ENCODE measurements around the gene EIF4G3.
A peak's percentile ranks its signal among the peaks of the same experiment; 100 is the strongest.

EIF4G3 gene

GRCh38 chr1:21110163-21110562 lies 66.5 kb downstream of the EIF4G3 start:
- TF ChIP-seq CEBPB (IDR thresholded peaks at IDR 0.05) (peak; percentile 40; the same call in 1 of the 2 replicates), FOXM1 (IDR thresholded peaks at IDR 0.05; ENCODE audit: borderline replicate concordance, low read depth) (no peak)

GRCh38 chr1:21106709-21107108 lies 70.0 kb downstream of the EIF4G3 start:
- TF ChIP-seq TAF1 (IDR thresholded peaks at IDR 0.05; ENCODE audit: low read depth) (no peak), USF1 (IDR thresholded peaks at IDR 0.05) (no peak), NFIC (IDR thresholded peaks at IDR 0.05) (no peak), REST (IDR thresholded peaks at IDR 0.05; ENCODE audit: low read depth) (no peak), CREB1 (IDR thresholded peaks at IDR 0.05; ENCODE audit: low read depth) (no peak)

- TF ChIP-seq CREB1 (IDR thresholded peaks at IDR 0.05; ENCODE audit: low read depth) (no peak), ZBTB7A (IDR thresholded peaks at IDR 0.05; ENCODE audit: low read depth) (no peak), TAF1 (IDR thresholded peaks at IDR 0.05; ENCODE audit: low read depth) (no peak), REST (IDR thresholded peaks at IDR 0.05; ENCODE audit: low read depth) (no peak), FOXM1 (IDR thresholded peaks at IDR 0.05; ENCODE audit: borderline replicate concordance, low read depth) (no peak), NFIC (IDR thresholded peaks at IDR 0.05) (no peak), EP300 (IDR thresholded peaks at IDR 0.05; ENCODE audit: borderline replicate concordance) (no peak), MAX (IDR thresholded peaks at IDR 0.05) (no peak), RAD21 (IDR thresholded peaks at IDR 0.05; ENCODE audit: low read depth) (no peak), EGR1 (IDR thresholded peaks at IDR 0.05) (no peak)
These were observed 70.5 kb downstream of the EIF4G3 start for GRCh38 chr1:21106238-21106637.

- TF ChIP-seq CREB1 (IDR thresholded peaks at IDR 0.05; ENCODE audit: low read depth), result no peak
- TF ChIP-seq REST (IDR thresholded peaks at IDR 0.05; ENCODE audit: low read depth), result no peak
- no peak for TF ChIP-seq YY1 (IDR thresholded peaks at IDR 0.05; ENCODE audit: low read depth)
- TF ChIP-seq TCF12 (IDR thresholded peaks at IDR 0.05; ENCODE audit: low read depth), result no peak
These were observed 70.9 kb downstream of the EIF4G3 start for GRCh38 chr1:21105807-21106206.

- TF ChIP-seq MAX (IDR thresholded peaks at IDR 0.05) (no peak), EP300 (IDR thresholded peaks at IDR 0.05; ENCODE audit: borderline replicate concordance) (no peak), EGR1 (IDR thresholded peaks at IDR 0.05) (no peak), ZBTB7A (IDR thresholded peaks at IDR 0.05; ENCODE audit: low read depth) (no peak), TEAD4 (IDR thresholded peaks at IDR 0.05) (no peak), CREB1 (IDR thresholded peaks at IDR 0.05; ENCODE audit: low read depth) (no peak), TAF1 (IDR thresholded peaks at IDR 0.05; ENCODE audit: low read depth) (no peak), TCF12 (IDR thresholded peaks at IDR 0.05; ENCODE audit: low read depth) (no peak)
These were observed 72.0 kb downstream of the EIF4G3 start for GRCh38 chr1:21104683-21105082.

GRCh38 chr1:21100481-21100921 lies 76.2 kb downstream of the EIF4G3 start:
- TF ChIP-seq TCF12 (IDR thresholded peaks at IDR 0.05; ENCODE audit: low read depth) (no peak), TAF1 (IDR thresholded peaks at IDR 0.05; ENCODE audit: low read depth) (no peak), FOXM1 (IDR thresholded peaks at IDR 0.05; ENCODE audit: borderline replicate concordance, low read depth) (no peak), USF1 (IDR thresholded peaks at IDR 0.05) (no peak), CEBPB (IDR thresholded peaks at IDR 0.05) (no peak)
